GM18517 (cell line): ENCODE results near the gene PIPOX.

Experiments used
- ATAC-seq: cut with Tn5 transposase; IDR thresholded peaks from one replicate; pipeline ENCODE4 v1.9.1; 2021; ENCODE audit warnings: mild to moderate bottlenecking, moderate library complexity; ENCODE audit not compliant: unreplicated experiment

Gene PIPOX, protein sequence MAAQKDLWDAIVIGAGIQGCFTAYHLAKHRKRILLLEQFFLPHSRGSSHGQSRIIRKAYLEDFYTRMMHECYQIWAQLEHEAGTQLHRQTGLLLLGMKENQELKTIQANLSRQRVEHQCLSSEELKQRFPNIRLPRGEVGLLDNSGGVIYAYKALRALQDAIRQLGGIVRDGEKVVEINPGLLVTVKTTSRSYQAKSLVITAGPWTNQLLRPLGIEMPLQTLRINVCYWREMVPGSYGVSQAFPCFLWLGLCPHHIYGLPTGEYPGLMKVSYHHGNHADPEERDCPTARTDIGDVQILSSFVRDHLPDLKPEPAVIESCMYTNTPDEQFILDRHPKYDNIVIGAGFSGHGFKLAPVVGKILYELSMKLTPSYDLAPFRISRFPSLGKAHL

DNA sequence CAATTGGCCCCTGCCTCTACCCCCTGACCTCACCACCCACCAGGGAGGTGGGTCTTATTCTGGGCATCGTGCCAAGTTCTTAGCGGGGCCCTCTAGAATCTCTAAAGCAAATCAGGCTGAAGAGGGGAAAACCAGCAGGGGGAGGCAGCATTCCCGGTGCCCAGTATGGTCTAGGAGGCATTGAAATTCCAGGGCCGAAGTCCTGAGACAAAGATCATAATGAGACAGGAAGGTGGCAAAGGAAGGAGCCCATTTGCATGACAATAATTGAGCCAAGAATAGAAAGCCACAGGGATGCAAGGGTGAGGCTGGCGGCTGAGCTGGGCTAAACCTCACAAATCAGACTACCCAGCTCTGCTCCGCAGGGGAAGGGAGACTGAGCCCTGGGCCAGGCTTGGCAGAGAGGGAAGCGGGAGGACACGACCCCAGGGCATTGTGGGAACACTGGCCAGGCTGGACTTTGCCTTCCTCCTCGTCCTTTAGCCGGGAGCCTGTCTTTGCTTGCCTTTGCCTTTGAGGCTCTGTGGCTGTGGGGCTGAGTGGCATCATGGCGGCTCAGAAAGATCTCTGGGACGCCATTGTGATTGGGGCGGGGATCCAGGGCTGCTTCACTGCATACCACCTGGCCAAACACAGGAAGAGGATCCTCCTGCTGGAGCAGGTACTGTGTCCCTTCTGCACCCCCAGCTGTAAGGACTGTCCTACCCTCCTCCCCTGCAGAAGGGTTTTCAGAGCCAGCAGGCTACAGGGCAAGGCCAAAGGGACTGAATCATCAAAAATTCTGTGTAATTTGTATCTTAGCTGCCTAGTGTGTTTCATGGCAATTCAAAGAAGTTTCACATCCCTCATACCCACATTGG, at the start of gene PIPOX:
Gene PIPOX (plus strand): TSS at position 463 of the 860 bp plus-strand sequence. CDS start 85 bp downstream, at position 548.
- no peak for ATAC-seq

DNA sequence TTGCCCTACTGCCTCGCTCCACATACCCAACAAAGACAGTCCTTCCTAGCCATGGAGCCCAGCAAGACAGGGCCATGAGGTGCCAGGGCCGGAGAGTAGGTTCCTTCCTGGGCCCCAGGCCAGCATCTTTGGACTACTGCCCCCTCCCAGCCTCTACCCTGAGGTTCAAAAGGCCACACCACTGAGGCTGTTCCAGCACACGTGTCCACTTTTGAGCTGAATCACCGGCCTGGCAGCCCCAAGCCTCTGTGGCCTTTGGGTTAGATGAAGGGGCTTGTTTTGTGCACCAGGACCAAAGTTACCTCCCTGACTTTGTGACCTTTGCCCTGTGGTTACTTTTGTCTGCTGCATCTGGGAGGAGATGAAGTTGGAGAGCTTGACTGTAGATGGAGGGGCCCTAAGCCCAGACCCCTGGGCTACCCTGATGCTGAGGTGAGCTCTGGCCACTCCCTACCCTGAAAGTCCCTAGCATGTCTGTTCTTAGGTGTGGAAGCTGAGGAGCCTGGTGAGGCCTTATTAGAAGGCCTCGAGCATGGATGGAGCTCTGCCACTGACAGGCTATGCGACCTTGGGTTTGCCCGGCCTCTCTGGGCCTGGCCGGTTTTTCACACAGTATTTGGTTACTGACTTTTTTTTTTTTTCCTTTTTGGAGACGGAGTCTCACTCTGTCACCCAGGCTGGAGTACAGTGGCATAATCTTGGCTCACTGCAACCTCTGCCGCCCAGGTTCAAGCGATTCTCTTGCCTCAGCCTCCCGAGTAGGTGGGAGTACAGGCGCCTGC, 49.1 kb upstream of the PIPOX start:
- ATAC-seq = no peak

DNA sequence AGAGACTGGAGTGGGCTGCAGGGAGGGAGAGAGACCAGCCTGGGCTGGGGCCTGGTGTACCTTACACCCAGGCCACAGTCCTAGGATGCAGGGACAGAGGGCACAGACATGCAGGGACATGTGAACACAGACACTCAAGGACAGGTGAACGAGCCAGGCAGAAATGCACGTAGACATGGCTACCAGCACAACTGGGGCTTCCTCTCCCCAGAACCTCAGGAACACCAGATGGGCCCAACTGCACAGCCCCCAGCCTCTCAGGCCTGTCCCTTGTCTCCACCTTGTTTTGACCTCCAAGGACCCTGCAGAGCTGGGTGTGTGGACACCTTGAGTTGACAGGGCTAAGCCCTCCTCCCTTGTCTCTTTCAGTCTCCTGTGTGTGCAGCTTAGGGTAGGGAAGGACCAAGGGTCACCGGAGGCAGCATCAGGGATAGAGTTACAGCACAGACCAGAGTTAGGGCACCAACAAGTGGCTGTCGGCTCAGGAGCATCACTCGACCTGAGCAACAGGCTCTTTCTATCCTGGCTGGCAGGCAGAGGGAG, 46.3 kb upstream of the PIPOX start:
- ATAC-seq = no peak

DNA sequence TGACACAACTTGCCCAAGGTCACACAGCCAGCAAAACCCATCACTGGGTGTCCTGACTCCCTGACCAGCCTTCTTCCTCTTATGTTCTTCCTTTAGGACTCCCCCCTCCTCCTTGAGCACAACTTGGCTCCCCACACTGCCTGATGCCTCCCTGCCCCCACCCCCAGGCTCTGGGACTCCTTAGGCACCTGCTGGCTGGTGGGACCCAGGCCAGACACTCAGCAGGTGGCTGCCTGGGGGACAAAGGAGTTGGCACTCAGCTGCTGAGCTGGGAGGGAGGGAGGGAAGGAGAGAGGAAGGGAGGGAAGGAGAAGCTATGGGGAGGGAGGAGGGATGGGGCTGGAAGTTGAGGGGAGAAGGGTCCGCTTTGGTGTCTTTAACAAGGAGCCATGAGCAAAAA, 45.1 kb upstream of the PIPOX start:
- no peak for ATAC-seq

DNA sequence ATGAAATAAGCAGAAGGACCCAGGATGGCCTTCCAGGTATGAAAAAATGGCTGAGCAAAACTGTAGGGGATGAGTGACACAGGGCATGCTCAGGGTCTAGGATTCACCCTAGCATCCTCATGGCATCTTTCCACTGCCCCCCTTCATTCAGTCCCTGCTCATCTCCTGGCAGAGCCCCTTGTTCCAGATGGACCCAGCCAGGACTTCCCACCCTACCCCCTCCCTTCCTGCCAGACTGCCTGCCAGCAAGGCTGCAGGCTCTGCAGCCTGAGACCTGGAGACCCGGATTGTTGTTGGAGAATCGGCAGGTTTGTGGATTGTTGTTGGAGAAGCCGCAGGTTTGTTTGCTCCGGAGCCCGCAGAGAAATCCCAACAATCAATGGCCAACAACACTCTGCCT, 43.7 kb upstream of the PIPOX start:
- ATAC-seq = no peak

DNA sequence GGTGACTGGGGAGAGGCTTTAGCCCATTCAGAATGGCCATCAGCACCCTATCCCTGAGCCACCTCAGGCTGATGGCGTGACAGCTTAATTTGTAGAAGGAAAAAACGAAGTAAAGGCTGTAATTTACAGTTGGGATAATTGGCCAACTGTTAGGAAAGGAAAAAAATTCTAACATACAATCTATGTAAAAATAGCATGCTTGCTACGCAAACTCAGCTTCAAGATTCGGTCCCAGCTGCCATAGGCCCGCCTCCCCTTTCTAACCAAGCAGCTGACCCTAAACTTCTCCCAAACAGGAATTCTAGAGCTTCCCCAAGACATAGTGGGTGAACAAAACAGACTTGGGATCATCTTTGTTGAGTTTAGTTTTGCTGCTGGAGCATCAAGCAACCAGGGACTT, 42.0 kb upstream of the PIPOX start:
- ATAC-seq = no peak

DNA sequence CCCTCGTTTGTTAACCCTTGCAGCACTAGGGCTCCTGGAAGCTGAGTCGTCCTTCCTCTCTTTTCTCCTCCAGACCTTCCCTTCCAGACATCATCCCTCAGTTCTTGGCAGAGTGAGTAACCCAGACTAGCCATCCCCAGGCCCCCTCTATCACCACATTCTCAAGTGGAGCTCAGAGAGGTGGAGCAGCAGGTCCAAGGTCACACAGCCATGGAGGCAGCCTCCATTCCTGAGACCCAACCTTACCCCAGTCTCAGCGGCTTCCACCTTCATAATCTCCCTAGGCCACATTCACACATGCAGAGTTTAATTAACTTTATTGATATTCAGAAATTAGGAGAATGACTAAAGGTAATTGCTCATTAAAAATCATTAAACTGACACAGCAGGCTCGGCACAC, 40.1 kb upstream of the PIPOX start:
- ATAC-seq = no peak

DNA sequence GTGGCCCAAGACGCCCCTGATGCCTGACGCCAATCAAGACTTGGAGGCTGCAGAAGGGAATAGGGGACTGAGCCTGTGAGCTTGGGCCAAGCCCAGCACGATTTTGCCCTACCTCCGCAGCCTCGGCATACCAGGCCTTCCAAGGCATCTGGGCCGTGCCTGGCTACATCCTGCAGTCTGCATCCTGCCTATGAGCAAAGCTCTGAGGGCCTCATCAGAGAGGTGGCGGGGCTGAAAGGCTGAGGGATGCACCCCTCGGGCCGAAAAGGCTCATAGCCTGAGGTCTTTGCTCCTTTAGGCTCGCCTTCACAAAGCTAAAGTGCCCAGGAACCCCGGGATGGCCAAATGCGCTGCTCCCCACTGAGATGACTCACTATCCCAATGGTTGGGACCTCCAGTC, 39.7 kb upstream of the PIPOX start:
- ATAC-seq = no peak

DNA sequence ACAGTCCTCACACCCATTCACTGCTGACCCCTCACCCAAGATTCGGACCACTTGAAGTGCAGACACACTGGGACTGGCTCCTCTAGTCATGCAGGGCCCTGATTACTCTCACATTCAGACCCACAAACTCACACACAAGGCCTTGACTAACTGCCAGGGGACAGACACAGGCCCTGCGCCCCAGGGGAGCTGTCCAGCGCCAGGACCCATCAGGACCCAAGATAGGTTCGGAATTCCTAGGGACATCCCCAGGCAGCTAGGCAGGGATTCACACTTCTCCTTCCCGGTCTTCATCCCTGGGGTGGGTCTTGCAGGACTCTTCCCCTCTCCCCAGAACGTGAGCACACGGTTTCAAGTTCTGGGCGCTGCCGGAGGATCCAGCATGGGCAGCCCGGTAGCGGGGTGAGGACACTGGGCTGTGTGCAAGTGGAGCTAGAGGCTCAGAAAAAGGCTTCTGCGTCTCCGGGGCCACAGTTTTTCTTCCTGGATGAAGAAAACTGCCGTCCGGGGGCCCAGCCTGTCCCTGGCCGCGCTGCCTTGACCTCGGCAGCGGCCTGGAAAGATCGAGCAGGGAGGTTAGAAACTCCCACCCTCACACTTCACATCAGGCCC, 38.8 kb upstream of the PIPOX start:
- no peak for ATAC-seq

DNA sequence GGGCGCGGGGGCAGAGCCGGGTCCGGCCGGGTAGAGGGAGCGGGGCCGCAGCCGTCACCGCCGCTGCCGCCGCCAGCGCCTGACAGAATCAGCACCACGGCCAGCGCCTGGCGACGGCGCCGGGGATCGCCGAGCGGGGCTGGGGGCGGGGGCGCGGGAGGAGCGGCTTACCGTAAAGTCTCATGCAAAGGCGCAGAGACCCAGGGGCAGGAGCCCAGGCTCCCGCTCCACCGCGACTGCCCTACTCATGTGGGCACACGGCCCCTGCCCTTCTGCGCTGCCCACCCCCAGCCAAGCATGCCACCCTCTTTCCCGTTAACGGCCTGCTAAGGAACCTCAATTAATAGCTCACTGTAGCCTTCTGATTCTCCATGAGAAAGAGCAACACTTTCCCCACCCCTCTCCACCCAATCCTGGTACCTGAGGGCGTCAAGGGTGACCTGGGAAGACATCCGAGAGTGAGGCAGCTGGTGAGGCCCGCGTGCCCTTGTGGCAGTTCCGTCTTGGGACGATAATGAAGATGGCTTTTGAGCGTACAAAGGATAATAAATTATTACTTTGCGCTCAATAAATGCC, 36.9 kb upstream of the PIPOX start, which contains the start of gene SEZ6:
Gene SEZ6 (minus strand): TSS at position 98 of the 576 bp plus-strand sequence. CDS start 164 bp downstream, outside the sequence.
- ATAC-seq = no peak

DNA sequence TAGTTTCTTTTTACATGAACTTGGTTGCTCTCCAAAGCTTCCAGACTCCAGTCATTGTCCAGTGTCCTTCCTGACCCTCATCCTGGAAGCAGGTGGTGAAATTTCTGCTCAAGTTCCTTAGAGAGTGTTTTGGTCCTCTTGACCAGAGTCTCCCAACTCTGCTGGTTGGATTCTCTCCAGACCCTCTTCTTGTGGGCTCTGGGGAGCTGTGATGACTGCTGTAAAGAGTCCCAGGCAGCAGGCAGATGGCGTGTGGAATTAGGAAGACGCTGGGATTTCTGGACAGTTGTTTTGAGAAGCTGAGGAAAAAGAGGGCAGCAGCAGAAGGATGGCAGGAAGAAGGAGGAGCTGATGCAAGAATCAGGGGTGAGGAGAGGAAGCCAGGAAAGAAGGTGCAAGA, 35.5 kb upstream of the PIPOX start:
- ATAC-seq = no peak

DNA sequence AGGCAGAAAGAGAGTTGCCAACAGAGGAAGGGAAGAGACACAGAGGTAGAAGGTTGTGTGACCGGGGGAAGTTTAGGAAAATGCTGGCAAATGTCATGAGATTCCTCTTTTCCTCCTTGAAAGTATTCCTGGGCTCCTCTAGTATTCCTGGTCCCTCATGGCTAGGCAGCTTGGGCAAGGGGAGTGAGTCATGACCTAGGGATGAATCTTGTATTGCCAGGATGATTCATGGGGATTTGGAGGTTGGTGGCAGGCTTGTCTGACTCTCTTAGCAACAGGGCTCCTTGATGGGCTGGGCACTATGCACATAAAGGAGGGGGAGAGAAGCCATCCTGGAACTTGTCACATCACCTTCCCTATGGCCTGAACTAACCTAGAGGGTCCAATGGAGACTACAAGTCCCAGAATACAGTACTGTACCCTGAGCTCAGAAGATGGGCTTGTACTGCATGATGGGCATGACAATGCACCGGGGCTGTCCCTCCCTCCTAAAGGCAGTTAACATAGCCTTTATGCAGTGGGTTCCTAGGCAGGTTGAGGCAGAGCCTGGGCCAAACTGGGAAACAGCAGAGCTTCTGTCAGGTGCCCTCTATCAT, 35.0 kb upstream of the PIPOX start:
- ATAC-seq = no peak

DNA sequence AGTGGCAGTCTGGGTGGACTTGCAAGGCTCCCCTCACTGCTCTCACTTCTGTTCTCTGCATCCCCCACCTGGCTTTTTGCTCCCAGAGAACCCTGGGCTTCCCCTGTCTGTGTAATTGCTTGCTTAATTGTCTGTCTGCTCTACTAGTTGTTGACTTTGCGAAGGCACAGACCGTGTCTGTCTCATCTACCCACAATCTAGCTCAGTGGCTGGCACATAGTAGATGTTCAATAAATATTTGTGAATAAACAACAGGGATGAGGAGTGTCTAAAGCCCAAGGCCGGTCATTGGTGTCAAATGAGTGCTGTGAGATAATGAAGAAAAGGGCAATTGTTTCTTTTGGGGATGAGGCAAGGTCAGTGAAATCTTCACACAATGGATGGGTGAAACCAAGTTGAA, 34.4 kb upstream of the PIPOX start:
- no peak for ATAC-seq

DNA sequence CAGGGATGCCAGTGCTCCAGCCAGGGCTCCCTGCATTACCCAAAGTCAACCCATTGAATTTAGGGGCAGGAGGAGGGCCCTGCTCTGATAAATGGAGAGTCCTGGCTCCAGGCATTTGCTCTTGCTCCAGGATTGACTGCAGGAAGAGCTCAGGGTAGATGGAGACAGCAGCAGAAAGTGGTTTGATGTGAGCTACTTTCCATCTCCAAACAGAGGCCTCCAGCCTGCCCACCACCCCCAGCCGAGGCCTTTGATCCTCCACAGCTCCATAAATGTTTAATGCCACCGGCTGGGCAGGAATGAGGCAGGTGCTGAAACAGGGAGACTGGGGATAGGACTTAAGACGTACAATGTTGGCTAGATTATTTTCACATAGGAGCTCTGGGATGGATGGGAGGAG, 32.8 kb upstream of the PIPOX start:
- ATAC-seq = no peak

DNA sequence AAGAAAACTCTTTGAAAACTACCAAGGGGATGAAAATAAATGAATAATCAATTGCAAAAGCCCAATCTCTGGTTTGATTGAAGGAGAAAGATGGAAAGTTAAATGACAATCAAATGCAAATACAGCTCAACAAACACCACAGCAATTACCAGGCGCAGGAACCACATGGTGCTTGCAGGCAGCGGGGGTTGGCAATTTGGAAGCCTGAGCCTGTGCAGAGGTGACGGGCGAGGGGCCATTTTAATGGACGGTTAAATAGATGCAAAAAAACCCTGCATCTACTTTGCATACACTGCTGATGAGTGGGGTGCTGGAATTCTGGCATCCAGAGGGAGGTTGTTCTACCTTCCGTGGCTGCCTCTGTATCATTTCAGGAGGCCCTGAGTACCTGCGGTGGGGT, 32.4 kb upstream of the PIPOX start:
- no peak for ATAC-seq

DNA sequence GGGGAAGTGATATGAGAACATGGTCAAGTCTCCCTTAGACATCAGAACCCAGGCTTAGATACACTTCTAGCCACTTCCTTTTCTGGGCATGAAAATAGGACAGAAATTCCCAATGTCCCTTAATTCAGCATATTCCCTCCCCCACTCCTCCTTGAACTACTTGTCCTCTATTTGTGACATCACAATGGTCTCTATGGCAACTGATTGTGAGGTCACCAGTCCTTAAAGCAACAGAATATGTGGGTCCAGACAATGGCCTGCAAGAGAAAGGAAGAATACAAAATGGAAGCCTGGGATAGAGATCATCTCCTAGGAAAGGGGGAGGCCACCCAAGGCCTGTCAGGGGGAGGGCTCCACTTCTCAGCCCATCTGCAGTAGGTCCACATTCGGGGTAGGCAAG, 30.4 kb upstream of the PIPOX start:
- ATAC-seq = no peak

DNA sequence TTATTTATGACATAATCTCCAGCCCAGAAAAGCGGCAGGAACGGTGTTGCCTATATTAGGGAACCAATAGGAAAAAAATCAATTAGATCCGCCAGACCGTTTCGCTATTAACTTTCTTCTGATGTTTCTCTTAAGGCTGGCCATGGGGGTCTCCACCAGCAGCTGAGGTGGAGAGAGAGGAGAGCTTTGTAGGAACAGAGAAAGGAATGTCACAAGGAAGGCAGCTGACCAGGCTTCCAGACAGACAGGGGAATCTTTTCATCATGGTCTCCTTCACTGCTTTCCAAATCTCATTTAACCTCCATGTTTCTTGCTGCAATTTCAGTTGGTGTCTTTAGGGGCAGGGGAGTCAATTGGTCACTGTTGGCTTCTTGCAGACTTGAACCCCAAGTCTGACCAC, 28.2 kb upstream of the PIPOX start:
- no peak for ATAC-seq

DNA sequence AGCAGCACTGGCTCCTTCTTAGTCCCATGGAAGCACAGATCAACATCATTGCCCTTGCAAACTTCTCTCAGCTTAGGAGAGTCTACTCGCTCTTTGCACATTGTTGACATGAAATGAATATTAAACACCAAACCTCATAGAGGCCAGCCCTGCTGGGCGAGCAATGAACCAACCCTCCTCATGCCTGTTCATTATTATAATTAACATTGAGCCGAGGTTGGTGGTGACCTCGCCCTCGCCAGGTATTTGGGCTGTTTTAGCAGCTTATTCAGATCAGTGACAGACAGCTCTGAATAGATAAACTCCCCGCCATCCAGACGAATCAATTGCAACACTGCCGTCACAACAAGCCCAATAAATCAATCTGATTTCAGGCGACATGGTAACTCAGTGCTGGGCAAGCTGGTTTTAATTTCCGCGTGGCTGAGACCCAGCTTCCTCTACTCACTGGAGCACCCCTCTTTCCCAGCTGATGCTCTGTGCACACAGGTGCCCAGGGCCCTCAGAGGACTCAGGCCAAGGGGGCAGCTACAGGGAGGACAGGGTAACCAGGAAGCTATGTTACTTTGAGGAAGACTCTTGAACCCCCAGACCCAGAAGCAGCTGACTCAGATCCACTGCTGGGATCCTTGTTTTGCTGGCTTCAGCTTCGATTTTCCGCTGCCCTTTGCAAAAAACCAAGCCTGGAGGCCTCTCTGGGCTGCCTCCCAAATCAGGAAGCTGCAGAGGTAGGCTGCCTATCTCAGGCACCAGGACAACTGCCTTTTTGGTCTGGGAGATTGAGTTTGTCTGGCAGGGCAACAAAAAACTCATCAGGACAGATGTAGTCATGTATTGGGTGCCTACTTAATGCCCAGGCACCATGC, 26.4 kb upstream of the PIPOX start:
- no peak for ATAC-seq
